Panc1 (cell line): Measurements from ENCODE around the gene TEX54. TPM values are rescaled to one million over a fixed set of nuclear protein-coding genes. Genes with fewer than 3 reads are reported as not detected.

Experiments used
- ATAC-seq: fragments of 200-7000 bp; cut with Tn5 transposase; 2 replicates; pipeline ENCODE4 v1.9.1; 2020; ENCODE audit warnings: mild to moderate bottlenecking, moderate library complexity
- BruUV-seq: library from RNA; stranded (reverse); fragments of 400-500 nt; replicated peaks from 2 replicates; lab custom pipeline; 2021; lab: Mats Ljungman, UMichigan
- CTCF ChIA-PET: fragments of 300-600 bp; sonication (Branson Sonifier 250); formaldehyde crosslinking; loops from one replicate; lab custom pipeline; 2022; ENCODE audit warnings: antibody characterized with exemption; lab: Charles Lee
- POLR2A ChIA-PET: fragments of 300-600 bp; sonication (Branson Sonifier 250); formaldehyde crosslinking; loops from one replicate; lab custom pipeline; 2022; ENCODE audit warnings: antibody characterized with exemption; lab: Charles Lee
- DNase-seq: peaks from one replicate; pipeline ENCODE4 v3.0.0-alpha.2; 2010; ENCODE audit warnings: low read depth, low spot score
- H3K27ac ChIP-seq: 2 replicates; pipeline ENCODE4 v1.5.1; 2011; ENCODE audit warnings: mild to moderate bottlenecking, low read length, inconsistent platforms
- H3K27me3 ChIP-seq: fragments of 200-500 bp; sonication (Bioruptor generic); 2 replicates; pipeline ENCODE4 v1.6.0; 2014; ENCODE audit warnings: low read length, inconsistent platforms; ENCODE audit not compliant: control insufficient read depth, insufficient read depth
- H3K36me3 ChIP-seq: fragments of 200-500 bp; sonication (Bioruptor generic); 2 replicates; pipeline ENCODE4 v1.5.1; 2014; ENCODE audit warnings: inconsistent platforms, mild to moderate bottlenecking, low read length, moderate library complexity; ENCODE audit not compliant: control insufficient read depth, insufficient read depth
- H3K4me1 ChIP-seq: 2 replicates; pipeline ENCODE4 v1.5.1; 2011; ENCODE audit warnings: inconsistent platforms, mild to moderate bottlenecking, low read length, moderate library complexity; ENCODE audit not compliant: control insufficient read depth, insufficient read depth
- H3K4me3 ChIP-seq, 2 experiments: 2 replicates each; pipeline ENCODE4 v1.5.1; 2011 to 2012; ENCODE audit warnings: low read depth in 2 of 2, low read length in 2 of 2, mild to moderate bottlenecking in 2 of 2, inconsistent platforms in 1 of 2, moderate library complexity in 1 of 2
- H3K9me3 ChIP-seq: fragments of 200-500 bp; sonication (Bioruptor generic); 2 replicates; pipeline ENCODE4 v1.5.1; 2014; ENCODE audit warnings: low read depth, mild to moderate bottlenecking, inconsistent platforms, low read length, moderate library complexity; ENCODE audit not compliant: control insufficient read depth, insufficient read depth
- POLR2AphosphoS5 ChIP-seq: IDR thresholded peaks from 2 replicates; pipeline ENCODE4 v1.6.1; 2012; ENCODE audit warnings: mild to moderate bottlenecking, low read depth, low read length, moderate library complexity
- SIN3A ChIP-seq: IDR thresholded peaks from 2 replicates; pipeline ENCODE4 v1.6.1; 2012; ENCODE audit warnings: low read depth, mild to moderate bottlenecking, low read length, moderate library complexity, borderline replicate concordance; ENCODE audit not compliant: insufficient read depth
- TCF7L2 ChIP-seq: IDR thresholded peaks from 2 replicates; pipeline ENCODE4 v1.6.1; 2011; ENCODE audit warnings: mild to moderate bottlenecking, low read depth, low read length, inconsistent platforms
- in situ Hi-C: cut with HindIII; loops from 2 replicates; pipeline ENCODE4 v1.10.0; 2016; ENCODE audit warnings: low sequenced_read_pairs, low pct_unique_long_range_greater_than_20kb
- intact Hi-C: fragments of 100-400 bp; cut with micrococcal nuclease; formaldehyde crosslinking; loops from one replicate; pipeline ENCODE4 v1.10.0; 2022; ENCODE audit not compliant: unreplicated experiment
- total RNA-seq: library from RNA; stranded (reverse); gene quantifications from one replicate; pipeline ENCODE4 v1.2.1, GENCODE V29; 2021; ENCODE audit not compliant: unreplicated experiment
- TF ChIP-seq, protein P1 (sequence below), 2 experiments: IDR thresholded peaks; 2 replicates each; pipeline ENCODE4 v1.6.1; 2011 to 2012; ENCODE audit warnings: low read depth in 2 of 2, control low read depth in 1 of 2, low read length in 1 of 2, mild to moderate bottlenecking in 1 of 2, moderate library complexity in 1 of 2; ENCODE audit not compliant: insufficient read depth in 1 of 2
- TF ChIP-seq, protein P2 (sequence below): fragments of 450-650 bp; IDR thresholded peaks from 2 replicates; pipeline ENCODE4 v1.5.1; 2017; ENCODE audit warnings: mild to moderate bottlenecking

The TEX54 gene
- total RNA-seq, 1 experiment from 2014 or later = not detected

- H3K4me1 ChIP-seq = peaks cover 8% of the 10 kb centered on the region
- H3K27me3 ChIP-seq = no peaks in the 10 kb centered on the region
- no peak overlapping the region for H3K27ac ChIP-seq
- peaks cover 2% of the 10 kb centered on the region; the same call in 1 of the 2 replicates for H3K36me3 ChIP-seq
- ATAC-seq (no peak), DNase-seq (no peak)
- ChIA-PET CTCF (no interaction called here), POLR2A (interaction anchor here (0.6 kb wide), 1 partner anchor 106 kb away, joined by 4 read pairs; no protein-coding TSS in a partner anchor)
- no TSS peak for BruUV-seq
- in situ Hi-C loops = no loop called here
- no peaks in the 10 kb centered on the region for H3K9me3 ChIP-seq
- no peak overlapping the region for H3K4me3 ChIP-seq
- intact Hi-C loops = no loop called here
- TF ChIP-seq, protein P1, sequence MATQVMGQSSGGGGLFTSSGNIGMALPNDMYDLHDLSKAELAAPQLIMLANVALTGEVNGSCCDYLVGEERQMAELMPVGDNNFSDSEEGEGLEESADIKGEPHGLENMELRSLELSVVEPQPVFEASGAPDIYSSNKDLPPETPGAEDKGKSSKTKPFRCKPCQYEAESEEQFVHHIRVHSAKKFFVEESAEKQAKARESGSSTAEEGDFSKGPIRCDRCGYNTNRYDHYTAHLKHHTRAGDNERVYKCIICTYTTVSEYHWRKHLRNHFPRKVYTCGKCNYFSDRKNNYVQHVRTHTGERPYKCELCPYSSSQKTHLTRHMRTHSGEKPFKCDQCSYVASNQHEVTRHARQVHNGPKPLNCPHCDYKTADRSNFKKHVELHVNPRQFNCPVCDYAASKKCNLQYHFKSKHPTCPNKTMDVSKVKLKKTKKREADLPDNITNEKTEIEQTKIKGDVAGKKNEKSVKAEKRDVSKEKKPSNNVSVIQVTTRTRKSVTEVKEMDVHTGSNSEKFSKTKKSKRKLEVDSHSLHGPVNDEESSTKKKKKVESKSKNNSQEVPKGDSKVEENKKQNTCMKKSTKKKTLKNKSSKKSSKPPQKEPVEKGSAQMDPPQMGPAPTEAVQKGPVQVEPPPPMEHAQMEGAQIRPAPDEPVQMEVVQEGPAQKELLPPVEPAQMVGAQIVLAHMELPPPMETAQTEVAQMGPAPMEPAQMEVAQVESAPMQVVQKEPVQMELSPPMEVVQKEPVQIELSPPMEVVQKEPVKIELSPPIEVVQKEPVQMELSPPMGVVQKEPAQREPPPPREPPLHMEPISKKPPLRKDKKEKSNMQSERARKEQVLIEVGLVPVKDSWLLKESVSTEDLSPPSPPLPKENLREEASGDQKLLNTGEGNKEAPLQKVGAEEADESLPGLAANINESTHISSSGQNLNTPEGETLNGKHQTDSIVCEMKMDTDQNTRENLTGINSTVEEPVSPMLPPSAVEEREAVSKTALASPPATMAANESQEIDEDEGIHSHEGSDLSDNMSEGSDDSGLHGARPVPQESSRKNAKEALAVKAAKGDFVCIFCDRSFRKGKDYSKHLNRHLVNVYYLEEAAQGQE (IDR thresholded peaks at IDR 0.05; ENCODE audit: insufficient read depth in 1 of 2, low read depth in 2 of 2, low read length in 1 of 2) = no peak
These were observed 42.2 kb upstream of the TEX54 start for GRCh38 chr11:62874851-62875250.

DNA sequence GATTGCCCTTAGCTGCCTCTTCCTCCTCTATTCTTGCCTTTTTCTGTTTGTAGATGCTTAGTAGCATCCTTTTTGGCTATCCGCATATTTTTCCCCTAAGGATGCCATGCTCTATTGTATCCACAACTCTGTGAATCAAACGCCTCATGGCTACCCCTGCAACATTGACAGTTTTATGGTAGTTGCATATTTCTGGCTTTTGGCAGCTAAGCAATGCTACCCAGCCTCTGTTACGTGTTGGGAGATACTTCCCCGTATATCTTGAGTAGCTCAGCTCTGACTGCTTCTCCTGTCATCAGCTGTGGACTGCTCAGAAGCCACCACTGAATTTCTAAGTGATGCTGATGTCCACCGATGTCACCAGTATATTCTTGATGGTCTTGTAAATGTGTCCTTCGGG, 33.0 kb upstream of the TEX54 start:
- CTCF ChIA-PET = interaction anchor here (0.6 to 0.7 kb wide), 5 partner anchors 14 to 185 kb away, joined by 3 to 8 read pairs (median 4); no protein-coding TSS in a partner anchor
- intact Hi-C loops = no loop called here
- H3K9me3 ChIP-seq = no peaks in the 10 kb centered on the region
- in situ Hi-C loops = no loop called here
- H3K4me1 ChIP-seq = peaks cover 4% of the 10 kb centered on the region; the same call in 1 of the 2 replicates
- no peak overlapping the region for H3K4me3 ChIP-seq
- DNase-seq (no peak), ATAC-seq (no peak)
- no peak for TF ChIP-seq TCF7L2
- TF ChIP-seq POLR2AphosphoS5 = no peak
- TF ChIP-seq, protein P1 (IDR thresholded peaks at IDR 0.05; ENCODE audit: insufficient read depth in 1 of 2, low read depth in 2 of 2, low read length in 1 of 2) = no peak
- TF ChIP-seq SIN3A = no peak
- TF ChIP-seq, protein P2, sequence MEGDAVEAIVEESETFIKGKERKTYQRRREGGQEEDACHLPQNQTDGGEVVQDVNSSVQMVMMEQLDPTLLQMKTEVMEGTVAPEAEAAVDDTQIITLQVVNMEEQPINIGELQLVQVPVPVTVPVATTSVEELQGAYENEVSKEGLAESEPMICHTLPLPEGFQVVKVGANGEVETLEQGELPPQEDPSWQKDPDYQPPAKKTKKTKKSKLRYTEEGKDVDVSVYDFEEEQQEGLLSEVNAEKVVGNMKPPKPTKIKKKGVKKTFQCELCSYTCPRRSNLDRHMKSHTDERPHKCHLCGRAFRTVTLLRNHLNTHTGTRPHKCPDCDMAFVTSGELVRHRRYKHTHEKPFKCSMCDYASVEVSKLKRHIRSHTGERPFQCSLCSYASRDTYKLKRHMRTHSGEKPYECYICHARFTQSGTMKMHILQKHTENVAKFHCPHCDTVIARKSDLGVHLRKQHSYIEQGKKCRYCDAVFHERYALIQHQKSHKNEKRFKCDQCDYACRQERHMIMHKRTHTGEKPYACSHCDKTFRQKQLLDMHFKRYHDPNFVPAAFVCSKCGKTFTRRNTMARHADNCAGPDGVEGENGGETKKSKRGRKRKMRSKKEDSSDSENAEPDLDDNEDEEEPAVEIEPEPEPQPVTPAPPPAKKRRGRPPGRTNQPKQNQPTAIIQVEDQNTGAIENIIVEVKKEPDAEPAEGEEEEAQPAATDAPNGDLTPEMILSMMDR = no peak
- H3K27ac ChIP-seq = no peak overlapping the region
- BruUV-seq = no TSS peak
- POLR2A ChIA-PET = interaction anchor here (0.6 to 0.8 kb wide), 4 partner anchors 9 to 944 kb away, joined by 6 to 8 read pairs (median 7); no protein-coding TSS in a partner anchor
- no peaks in the 10 kb centered on the region for H3K27me3 ChIP-seq
- no peaks in the 10 kb centered on the region for H3K36me3 ChIP-seq
